Progenitor cell of endocrine pancreas (in vitro differentiated cells): ENCODE data around the gene ARPP19. TPM values are rescaled to one million over a fixed set of nuclear protein-coding genes. Genes with fewer than 3 reads are reported as not detected.
"Not testable (repeated sequence)": the region's sequence is repeated elsewhere in the genome, so short reads cannot be mapped to it uniquely, and the experiment has no call there.

ENCODE experiments used
- DNase-seq: peaks from one replicate; pipeline ENCODE4 v3.0.0; 2021; ENCODE audit warnings: low spot score; ENCODE audit not compliant: unreplicated experiment
- H3K27ac Mint-ChIP-seq: 2 replicates; pipeline ENCODE4 v1.8.0; 2021; ENCODE audit warnings: mild to moderate bottlenecking, moderate library complexity, mixed read lengths
- H3K27me3 Mint-ChIP-seq: 2 replicates; pipeline ENCODE4 v1.8.0; 2021; ENCODE audit warnings: mixed read lengths
- H3K36me3 Mint-ChIP-seq: 2 replicates; pipeline ENCODE4 v1.8.0; 2022; ENCODE audit warnings: mixed read lengths; ENCODE audit not compliant: insufficient read depth
- H3K4me1 Mint-ChIP-seq: 2 replicates; pipeline ENCODE4 v1.8.0; 2021; ENCODE audit warnings: low read depth, mixed read lengths
- H3K4me3 Mint-ChIP-seq: 2 replicates; pipeline ENCODE4 v1.8.0; 2021; ENCODE audit warnings: low read depth, mild to moderate bottlenecking, moderate library complexity, mixed read lengths
- H3K9me3 Mint-ChIP-seq: 2 replicates; pipeline ENCODE4 v1.8.0; 2021; ENCODE audit warnings: low read depth, mixed read lengths
- total RNA-seq: library from RNA; stranded (reverse); gene quantifications from 2 replicates; pipeline ENCODE4 v1.2.1, GENCODE V29; 2021
- TF ChIP-seq, protein P1 (sequence below): fragments of 200-600 bp; sonication (generic); IDR thresholded peaks from one replicate; pipeline ENCODE4 v1.5.0; 2021; ENCODE audit warnings: antibody characterized with exemption, mild to moderate bottlenecking; ENCODE audit not compliant: unreplicated experiment

The ARPP19 gene
- total RNA-seq, 1 donor from 2014 or later: 186 TPM

DNA sequence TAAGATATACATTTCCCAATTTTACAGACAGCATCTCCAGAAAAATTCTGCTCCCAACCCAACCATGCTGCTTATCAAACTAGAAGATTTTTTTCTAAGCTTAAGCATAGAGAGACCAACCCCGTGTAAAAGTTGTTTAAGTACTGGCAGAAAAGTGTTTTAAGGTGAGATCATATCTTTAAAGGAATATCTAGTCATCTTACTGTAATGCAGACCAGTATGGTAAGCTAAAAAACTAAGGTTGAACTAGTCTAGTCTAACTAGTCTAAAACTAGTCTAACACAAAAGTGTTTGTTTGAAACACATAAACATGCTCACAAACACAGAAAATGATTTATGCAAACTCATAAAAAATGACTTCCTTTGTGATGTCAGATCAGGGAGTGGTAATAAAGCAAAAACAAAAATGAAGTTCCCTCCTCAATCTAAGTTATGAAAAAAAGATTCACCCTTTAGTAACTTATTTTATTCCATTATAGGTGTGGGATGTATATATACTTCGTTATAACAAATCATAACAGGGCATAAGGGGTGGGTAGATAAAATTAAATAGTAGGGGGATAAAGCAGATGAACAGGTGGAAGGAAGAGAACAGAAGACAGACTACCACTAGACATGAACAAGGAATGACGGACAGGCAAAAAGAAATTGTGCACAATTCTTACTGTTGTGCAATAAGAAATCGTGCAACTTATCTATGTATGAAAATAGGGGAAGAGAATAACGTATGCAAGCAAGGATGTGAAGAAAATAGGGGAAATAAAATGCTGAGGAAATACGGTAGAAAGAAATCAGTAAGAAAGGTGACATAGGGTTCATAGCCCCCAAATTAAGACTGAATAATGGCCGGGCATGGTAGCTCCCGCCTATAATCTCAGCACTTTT is 50.1 kb downstream of the ARPP19 start:
- H3K27ac Mint-ChIP-seq: no peak overlapping the region
- no peaks in the 10 kb centered on the region for H3K4me1 Mint-ChIP-seq
- no peaks in the 10 kb centered on the region for H3K27me3 Mint-ChIP-seq
- TF ChIP-seq, protein P1, sequence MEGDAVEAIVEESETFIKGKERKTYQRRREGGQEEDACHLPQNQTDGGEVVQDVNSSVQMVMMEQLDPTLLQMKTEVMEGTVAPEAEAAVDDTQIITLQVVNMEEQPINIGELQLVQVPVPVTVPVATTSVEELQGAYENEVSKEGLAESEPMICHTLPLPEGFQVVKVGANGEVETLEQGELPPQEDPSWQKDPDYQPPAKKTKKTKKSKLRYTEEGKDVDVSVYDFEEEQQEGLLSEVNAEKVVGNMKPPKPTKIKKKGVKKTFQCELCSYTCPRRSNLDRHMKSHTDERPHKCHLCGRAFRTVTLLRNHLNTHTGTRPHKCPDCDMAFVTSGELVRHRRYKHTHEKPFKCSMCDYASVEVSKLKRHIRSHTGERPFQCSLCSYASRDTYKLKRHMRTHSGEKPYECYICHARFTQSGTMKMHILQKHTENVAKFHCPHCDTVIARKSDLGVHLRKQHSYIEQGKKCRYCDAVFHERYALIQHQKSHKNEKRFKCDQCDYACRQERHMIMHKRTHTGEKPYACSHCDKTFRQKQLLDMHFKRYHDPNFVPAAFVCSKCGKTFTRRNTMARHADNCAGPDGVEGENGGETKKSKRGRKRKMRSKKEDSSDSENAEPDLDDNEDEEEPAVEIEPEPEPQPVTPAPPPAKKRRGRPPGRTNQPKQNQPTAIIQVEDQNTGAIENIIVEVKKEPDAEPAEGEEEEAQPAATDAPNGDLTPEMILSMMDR: no peak
- no peak for DNase-seq
- H3K36me3 Mint-ChIP-seq: no peaks in the 10 kb centered on the region
- no peaks in the 10 kb centered on the region for H3K9me3 Mint-ChIP-seq
- H3K4me3 Mint-ChIP-seq: no peak overlapping the region

GRCh38 chr15:52517014-52517413 is 51.8 kb downstream of the ARPP19 start:
- TF ChIP-seq, protein P1: no peak
- H3K27me3 Mint-ChIP-seq: no peaks in the 10 kb centered on the region
- no peak overlapping the region for H3K4me3 Mint-ChIP-seq
- no peak overlapping the region for H3K27ac Mint-ChIP-seq
- no peaks in the 10 kb centered on the region for H3K9me3 Mint-ChIP-seq
- H3K4me1 Mint-ChIP-seq: no peaks in the 10 kb centered on the region
- DNase-seq: no peak
- no peaks in the 10 kb centered on the region for H3K36me3 Mint-ChIP-seq

- no peaks in the 10 kb centered on the region for H3K9me3 Mint-ChIP-seq
- TF ChIP-seq, protein P1: no peak
- H3K27ac Mint-ChIP-seq: no peak overlapping the region
- H3K4me3 Mint-ChIP-seq: no peak overlapping the region
- no peaks in the 10 kb centered on the region for H3K27me3 Mint-ChIP-seq
- no peak for DNase-seq
- no peaks in the 10 kb centered on the region for H3K36me3 Mint-ChIP-seq
- H3K4me1 Mint-ChIP-seq: no peaks in the 10 kb centered on the region
Observed at GRCh38 chr15:52515343-52515742, 53.5 kb downstream of the ARPP19 start.

DNA sequence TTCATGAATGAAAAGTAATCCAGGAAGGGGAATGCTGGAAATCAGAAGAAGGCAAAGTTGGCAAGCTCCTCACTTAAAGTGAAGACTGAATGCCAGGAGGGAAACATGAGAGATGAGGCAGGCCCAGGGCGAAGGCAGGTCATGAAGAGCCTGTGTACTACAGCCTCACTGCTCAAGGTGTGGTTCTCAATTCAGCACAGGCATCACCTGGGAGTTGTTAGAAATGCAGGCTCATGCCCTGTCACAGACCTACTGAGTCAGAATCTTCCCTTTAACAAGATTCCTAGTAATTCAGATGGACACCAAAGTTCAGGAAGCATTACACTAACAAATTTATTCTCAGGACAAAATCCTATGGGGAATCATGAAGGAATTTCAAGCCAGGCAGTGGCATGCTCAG is 54.3 kb downstream of the ARPP19 start:
- DNase-seq: no peak
- Mint-ChIP-seq H3K9me3 (no peaks in the 10 kb centered on the region), H3K4me1 (no peaks in the 10 kb centered on the region), H3K36me3 (no peaks in the 10 kb centered on the region), H3K4me3 (no peak overlapping the region), H3K27me3 (no peaks in the 10 kb centered on the region), H3K27ac (no peak overlapping the region)
- TF ChIP-seq, protein P1: no peak

DNA sequence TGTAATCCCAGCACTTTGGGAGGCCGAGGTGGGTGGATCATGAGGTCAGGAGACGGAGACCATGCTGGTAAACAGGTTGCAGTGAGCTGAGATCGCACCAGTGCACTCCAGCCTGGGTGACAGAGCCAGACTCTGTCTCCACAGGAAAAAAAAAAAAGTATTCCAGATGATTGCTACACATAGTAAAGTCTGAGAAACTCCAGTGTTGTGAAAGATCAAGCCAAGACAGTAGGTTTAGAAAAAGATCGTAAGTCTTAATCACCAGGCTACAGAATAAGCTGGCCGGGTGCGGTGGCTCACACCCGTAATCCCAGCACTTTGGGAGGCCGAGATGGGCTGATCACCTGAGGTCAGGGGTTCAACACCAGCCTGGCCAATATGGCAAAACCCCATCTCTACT is 56.0 kb downstream of the ARPP19 start:
- H3K4me3 Mint-ChIP-seq, DNase-seq, H3K4me1 Mint-ChIP-seq, H3K9me3 Mint-ChIP-seq, H3K36me3 Mint-ChIP-seq, H3K27me3 Mint-ChIP-seq: not testable (repeated sequence)
- H3K27ac Mint-ChIP-seq: peak overlapping the region; percentile 62

DNA sequence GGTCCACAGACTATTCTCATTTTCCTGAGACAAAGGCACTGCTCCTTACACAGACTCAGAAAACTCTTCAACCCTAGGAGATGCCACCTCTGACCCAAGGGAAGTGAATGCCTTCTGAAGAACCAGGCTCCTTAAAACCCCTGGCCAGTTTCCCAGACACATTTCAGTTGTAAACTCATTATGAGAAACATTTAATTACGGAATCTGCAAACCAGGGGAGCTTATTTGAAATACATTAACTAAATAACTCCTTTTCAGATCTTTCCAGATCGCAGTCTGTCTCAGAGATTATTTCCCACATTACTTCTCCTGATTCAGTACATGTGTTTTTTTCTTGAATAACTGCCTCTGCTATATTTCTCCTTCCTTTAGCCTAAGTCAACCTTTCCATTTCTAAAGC is 57.7 kb downstream of the ARPP19 start:
- Mint-ChIP-seq H3K9me3 (no peaks in the 10 kb centered on the region), H3K27me3 (no peaks in the 10 kb centered on the region), H3K4me3 (no peak overlapping the region), H3K36me3 (no peaks in the 10 kb centered on the region), H3K27ac (no peak overlapping the region), H3K4me1 (no peaks in the 10 kb centered on the region)
- no peak for DNase-seq
- TF ChIP-seq, protein P1: no peak
